ENCODE data around the gene ESYT3. TPM values are rescaled to one million over a fixed set of nuclear protein-coding genes. Genes with fewer than 3 reads are reported as not detected.
"Not testable (repeated sequence)": the region's sequence is repeated elsewhere in the genome, so short reads cannot be mapped to it uniquely, and the experiment has no call there.

The ESYT3 gene
- polyA plus RNA-seq, 4 donors: 0.75 to 2.2 (median 1.6) TPM

DNA sequence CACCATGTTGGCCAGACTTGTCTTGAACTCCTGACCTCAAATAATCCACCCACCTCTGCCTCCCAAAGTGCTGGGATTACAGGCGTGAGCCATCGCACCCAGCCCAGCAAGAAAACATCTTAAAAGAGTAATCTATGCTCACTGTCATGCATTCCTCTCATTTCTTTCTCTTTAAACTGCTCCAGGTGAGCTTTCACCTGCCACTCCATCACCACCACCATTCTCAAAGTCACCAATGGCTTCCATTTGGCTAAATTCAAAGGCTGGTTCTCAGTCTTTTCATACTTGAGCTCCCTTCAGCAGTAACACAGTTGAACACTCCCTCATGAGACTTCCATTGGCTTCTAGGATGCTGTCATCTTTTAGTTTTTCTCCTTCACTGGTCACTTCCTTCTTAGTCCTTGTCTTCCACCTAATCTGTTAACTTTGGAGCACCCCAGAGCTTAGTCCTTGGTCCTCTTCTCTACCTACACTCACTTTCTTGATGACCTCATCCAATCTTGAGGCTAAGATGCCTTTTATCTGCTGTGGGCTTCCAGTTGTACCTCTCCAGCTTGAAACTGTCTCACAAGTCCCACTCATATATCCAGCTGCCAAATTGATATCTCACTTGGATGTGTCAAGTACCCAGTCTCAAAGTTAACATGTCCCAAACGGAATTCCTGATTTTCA is 27.0 kb upstream of the ESYT3 start:
- DNase-seq (ENCODE audit: low read depth in 4 of 4, low spot score in 2 of 4): no peak

DNA sequence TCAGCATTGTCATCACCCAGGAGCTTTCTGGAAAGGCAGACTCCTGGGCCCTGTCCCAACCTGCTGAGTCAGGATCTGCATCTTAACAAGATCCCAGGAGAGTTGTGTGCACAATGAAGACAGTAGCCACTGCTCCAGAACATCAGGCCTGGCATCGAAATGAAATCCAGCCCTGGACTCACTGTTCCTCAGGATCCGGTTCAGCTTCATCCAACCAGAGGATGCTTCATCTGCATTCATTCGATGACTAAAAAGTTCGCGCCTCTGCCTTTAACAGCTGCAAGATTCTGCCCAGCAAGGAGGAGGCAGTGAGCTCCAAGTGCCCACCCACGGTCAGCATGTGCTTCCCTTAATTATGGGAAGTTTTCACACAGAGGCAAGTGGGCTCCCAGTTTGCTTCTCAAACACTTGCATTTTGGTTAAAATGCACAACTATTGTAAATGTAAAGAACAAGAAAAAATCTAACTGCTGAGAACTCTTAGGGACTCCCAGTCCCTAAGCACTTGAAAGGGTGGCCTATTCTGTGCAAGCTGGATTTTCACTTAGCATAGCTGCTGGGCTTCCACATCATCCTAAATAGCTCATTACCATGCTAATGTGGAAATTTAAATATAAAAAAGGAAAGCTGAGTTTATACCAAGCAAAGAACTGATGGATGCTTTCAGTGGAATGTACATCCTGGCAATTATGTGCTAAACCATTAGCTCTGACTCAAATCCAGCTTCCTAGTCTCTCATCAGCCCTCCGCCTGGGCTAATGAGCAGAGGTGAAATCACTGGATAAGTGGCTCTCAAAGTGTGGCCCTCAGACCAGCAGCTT is 25.5 kb upstream of the ESYT3 start:
- no peak for DNase-seq (ENCODE audit: low read depth in 4 of 4, low spot score in 2 of 4)

DNA sequence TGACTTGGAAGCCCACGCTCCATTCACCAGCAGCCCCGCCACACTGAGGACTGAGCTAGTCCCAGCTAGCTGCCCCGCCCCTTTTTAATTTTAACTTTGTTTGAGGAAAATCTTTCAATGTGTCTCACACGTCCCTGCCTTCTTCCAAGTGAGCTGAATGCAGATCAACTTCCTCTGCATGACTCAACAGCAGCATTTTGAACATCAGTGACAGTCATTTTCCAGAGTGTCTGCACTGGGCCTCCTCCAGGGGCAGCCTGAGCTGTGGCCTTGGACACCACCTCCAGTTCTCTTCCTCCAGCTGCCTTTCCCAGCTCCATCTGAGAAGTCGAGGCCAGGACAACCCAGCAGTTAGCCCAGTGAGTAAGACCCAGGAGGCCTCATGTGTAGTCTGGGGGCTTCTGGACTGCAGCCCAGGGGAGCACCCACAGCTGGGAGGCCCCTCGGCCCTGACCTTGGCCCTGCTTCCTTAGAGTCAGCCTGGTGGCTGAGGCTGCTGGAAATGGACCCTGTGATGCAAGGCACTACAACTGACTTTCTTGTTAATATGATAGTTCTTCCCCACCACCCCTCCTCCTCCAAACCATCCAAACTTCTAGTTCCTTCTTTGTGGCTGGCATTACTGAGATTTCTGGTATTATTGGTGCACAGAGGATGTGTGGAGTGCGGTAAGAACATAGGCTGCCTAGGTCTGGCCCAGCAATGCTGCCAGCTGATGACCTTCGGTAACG is 21.4 kb upstream of the ESYT3 start:
- DNase-seq (ENCODE audit: low read depth in 4 of 4, low spot score in 2 of 4): no peak

DNA sequence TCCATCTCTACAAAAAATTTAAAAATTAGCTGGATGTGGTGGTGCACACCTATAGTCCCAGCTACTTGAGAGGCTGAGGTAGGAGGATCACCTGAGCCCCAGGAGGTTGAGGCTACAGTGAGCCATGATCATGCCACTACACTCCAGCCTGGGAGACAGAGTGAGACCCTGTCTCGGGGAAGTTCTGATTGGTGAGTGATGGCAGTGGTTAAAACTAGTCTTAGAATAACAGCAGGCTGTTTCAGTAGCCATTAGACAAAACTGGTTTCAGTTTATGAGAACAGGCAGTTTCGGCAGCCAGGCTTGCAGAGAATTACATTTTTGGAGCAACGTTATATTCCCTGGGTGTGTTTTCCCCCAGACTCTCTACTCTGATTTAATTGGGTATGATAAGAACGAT is 18.2 kb upstream of the ESYT3 start:
- not testable (repeated sequence) for DNase-seq (ENCODE audit: low read depth in 4 of 4, low spot score in 2 of 4)

DNA sequence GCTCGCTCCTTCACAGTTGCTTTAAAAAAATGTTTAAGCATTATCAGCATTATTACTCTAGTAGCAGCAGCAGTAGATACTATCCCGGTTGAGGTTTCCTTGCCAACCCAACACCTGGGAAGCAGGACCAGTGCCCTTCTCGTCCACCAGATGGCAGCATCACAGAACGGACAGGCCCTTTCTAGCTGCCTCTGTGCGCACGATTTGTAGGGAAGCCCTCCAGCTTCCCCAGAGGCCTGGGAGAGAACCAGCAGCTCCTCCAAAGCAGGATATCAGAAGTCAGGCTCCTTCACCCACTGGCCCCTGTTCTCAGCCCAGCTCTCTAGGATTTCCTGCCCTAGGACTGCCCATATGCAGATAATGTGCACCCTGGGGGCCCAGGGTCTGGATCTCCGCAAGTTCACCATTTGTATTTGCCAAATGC is 16.8 kb upstream of the ESYT3 start:
- peak in 3 of 4 donors; percentile 55 to 80 (median 57) for DNase-seq (ENCODE audit: low read depth in 4 of 4, low spot score in 2 of 4)

DNA sequence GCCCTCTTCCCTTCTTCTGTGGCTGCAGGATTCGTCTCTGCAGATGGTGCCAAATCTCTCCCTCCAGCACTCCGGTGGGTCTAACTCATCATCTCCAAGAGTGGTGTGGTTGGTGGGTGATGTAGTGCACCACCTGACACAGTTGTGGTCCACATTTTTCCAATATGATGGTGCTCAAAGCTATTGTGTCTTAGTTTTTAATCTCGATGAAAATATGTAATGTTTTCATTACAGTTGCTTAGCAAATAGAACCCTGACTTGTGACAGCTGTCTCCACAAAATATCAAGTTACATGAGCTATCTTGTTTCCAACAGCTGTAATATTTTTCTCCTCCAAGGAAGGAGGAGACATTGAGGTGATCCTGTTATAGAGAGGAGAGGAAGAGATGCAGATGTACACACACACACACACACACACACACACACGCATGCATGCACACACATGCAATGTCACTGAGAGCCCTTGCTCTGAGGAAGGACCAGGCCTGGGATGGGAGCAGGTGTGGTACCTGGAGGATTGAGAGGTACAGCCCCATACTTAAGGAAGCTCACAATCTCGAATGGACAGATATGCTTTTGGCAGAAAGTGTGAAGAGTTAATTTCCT is 15.7 kb upstream of the ESYT3 start:
- no peak for DNase-seq (ENCODE audit: low read depth in 4 of 4, low spot score in 2 of 4)

DNA sequence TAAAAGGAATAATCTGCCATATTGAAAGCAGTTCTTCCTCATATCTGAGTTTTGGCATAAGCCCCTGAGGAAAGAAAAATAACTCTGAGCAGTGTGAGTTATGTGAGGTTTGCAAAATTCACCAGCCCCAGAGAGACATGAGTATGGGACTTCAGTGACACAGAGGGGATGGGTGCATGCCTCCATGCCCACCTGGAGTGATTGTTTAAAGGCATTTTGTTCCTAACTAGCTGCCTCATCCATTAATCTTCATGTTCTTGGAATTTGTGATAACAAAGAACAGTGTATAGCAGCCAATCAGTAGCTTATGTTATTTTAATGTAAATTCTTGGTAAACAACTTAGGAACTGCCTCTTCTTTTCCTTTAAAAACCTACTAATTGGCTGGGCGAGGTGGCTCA is 11.1 kb upstream of the ESYT3 start:
- no peak for DNase-seq (ENCODE audit: low read depth in 4 of 4, low spot score in 2 of 4)

DNA sequence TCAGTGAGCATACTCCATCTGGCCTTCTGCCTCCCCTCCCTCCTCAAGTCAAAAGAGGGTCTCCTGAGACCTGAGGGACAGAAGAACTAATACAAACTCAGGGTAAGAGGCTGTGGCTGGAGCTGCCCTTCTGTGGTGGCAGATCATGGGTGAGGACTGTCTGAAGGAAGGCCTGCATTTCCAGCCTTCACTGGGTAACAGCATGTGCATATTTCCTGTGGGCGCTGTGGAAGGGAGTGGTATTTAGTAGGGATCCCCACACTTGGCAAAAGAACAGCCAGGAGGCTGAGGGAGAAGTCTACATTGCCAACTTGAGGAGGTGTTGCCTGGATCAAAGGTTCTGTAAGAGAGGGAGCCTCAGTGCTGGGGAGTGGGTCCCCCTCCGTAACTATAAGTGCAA is 10.1 kb upstream of the ESYT3 start:
- DNase-seq (ENCODE audit: low read depth in 4 of 4, low spot score in 2 of 4): no peak

DNA sequence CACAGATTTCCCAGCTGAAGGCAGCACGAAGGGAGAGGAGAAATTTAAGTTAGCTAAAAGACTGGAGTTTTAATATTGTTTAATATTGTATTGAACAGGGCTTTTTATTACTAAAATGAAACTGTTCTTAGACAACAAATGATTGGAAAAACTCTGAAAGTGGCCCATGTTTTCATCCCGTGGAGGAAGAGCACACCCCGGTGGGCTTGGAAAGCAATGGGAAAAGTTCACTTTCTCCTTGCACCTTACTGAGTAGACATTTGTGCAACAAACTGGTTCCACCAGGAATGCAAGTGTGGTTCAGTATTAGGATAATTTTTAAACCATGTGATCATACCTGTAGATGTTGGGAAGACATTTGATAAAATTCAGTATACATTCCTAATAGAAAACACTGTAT is 8.2 kb upstream of the ESYT3 start:
- DNase-seq (ENCODE audit: low read depth in 4 of 4, low spot score in 2 of 4): no peak

DNA sequence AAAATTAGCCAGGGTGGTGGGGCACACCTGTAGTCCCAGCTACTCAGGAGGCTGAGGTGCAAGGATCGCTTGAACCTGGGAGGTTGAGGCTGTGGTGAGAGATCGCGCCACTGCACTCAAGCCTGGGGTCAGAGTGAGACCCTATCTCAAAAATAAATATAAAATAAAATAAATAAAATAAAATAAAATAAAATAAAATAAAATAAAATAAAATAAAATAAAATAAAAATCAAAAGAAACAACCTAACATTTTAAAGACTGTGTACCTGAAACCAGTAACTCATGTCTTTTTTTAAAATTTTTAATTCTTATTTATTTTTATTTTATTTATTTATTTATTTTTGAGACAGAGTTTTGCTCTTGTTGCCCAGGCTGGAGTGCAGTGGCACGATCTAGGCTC is 7.7 kb upstream of the ESYT3 start:
- DNase-seq (ENCODE audit: low read depth in 4 of 4, low spot score in 2 of 4): not testable (repeated sequence)

DNA sequence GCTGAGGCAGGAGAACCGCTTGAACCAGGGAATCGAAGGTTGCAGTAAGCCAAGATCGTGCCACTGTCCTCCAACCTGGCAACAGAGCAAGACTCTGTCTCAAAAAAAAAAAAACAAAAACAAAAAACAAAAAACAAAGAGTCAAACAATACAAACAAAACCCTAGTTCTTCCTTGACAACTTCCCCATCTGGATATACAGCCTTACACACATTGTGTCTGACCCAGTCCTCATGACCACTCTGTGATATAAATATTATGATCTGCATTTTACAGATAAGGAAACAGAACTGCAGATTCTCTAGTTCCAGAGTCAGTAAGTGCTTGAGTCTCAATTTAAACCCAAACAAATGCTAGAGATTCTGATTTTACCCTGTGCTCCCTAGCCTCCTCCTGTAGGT is 4.8 kb upstream of the ESYT3 start:
- no peak for DNase-seq (ENCODE audit: low read depth in 4 of 4, low spot score in 2 of 4)

DNA sequence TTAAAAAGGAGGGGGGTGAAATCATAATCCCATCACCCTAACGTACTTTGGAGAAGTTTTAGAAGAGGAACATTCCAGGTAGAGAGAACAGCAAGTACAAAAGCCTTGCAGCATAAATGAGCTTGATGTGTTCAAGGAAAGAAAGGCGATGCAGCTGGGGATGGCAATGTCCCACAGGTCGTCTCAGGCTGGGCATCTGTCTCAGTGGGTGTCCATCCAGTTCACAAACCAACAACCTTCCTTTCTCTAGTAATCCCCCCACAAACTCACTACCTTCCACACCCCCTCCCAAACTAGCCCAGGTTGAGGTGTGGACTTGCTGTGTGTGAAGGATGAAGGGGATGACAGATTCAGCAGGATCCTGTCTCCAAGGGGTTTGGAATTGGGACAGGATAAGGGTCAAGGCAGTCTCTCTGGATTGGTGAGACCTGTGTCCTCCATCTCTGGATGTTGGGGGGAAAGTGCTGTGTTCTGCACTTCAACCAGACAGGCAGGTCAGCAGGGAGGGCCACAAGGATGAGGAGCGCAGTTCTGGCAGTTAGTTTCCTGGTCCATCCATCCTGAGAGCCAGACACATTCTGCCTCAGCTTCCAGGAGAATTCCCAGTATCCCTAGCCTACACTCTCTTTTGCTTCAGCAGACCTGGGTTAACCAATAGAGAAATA is 1.7 kb upstream of the ESYT3 start:
- DNase-seq (ENCODE audit: low read depth in 4 of 4, low spot score in 2 of 4): no peak

DNA sequence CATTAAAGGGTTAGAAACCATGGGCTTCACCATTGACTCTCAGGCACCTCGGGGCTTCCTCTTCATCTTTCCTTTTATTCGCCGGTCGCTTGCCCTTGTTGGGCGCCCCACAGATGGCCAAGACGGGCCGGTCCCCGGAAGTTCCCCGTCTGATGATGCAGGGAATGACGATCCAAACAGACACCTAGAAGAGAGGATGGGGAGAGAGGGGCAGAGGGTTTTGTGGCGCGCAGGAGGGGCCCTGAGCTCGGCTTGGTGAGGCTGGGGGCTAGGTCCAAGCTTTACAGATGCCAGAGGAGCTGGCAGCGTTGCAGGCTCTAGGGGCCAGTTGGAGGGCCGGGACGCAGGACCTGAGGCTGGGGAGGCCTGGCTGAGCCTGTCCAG is 532 bp upstream of the ESYT3 start:
- DNase-seq (ENCODE audit: low read depth in 4 of 4, low spot score in 2 of 4): no peak

DNA sequence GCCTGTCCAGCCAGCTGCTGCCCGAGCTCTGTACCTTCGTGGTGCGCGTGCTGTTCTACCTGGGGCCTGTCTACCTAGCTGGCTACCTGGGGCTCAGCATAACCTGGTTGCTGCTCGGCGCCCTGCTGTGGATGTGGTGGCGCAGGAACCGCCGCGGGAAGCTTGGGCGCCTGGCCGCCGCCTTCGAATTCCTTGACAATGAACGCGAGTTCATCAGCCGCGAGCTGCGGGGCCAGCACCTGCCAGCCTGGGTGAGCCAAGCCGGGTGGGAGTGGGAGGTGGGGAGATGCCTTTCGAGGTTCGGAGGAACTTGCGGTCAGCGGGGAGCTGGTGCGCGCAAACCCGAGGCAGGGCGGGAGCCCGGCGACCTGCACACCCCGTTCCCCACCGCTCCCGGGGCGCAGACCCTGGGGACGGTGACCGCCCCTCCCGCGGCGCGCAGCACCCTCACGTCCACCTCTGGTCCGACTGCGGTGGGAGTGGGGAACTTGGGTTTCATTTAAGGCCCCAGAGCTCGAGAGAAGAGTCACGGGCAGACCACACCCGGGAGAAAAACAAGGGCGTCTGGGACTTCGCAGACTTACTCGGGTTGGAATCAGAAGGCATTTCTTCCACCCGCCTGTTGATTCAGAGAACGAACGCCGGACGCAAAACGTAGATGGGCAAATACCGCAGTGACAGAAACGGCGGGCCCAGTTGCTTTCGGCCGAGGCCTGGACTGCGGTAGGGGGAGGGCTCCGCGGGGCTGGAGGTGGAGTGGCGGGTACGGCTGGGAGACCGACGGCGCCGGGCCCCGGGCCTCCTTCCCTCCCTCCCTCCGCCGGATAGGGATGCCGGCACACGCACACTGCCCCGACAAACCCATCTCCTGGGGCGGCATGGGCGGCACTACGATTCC is 708 bp downstream of the ESYT3 start:
- DNase-seq (ENCODE audit: low read depth in 4 of 4, low spot score in 2 of 4): no peak

DNA sequence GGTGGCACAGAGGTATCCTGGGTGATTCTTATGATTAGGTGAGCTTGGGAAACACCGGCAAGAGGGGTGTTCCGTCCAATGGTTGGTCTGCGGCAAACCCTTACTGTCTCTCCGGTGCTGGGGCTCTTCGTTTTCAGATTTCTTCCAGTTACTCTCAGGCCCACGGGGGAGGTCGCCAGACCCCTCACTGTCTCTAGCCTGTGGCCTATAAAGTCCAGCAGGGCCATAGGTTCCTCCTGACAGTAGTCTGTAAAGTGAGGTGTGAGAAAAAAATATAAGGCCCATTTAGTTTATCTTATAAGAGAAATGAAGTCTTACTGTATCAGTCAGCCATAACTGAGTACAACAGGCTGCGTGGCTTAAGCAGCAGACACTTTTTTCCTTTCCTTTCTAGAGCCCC is 1.4 kb downstream of the ESYT3 start:
- DNase-seq (ENCODE audit: low read depth in 4 of 4, low spot score in 2 of 4): no peak

DNA sequence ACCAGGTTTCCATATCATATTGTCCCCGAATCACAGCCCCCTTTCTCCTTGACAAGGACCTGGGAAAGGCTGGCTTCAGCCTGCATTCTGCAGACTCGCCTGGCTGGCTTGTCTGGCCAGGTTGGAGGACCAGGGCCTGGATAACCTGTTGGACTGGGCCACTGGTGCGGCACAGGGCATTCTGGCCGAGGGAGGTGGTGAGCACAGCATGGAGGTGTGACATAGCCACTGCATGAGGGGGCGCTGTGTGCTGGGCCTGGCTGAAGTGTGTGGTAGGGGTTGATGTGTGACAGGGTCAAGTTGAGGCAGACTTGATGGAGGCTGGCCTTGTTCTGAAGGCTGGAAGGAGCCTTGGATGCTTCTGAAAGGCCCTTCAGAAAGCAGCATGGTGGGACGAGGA is 2.9 kb downstream of the ESYT3 start:
- no peak for DNase-seq (ENCODE audit: low read depth in 4 of 4, low spot score in 2 of 4)

DNA sequence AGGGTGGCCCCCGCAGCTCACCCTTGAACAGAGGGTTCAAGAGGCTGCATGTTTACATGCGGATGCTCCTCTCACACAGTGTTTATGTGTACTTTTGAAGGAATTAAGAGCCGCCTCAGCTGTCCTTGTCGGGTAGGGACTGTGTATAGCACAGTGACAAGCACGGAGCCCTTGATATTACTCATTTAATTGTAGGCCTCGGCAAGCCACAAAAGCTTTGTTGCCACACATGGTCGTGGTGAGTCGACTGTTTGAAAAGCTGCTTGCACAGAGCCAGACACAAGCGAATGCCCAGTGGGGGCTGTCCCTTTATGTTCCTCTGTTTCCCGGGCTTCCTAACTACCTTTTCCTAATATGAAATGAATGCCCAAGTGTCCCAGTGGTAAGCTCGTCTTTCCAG is 4.5 kb downstream of the ESYT3 start:
- DNase-seq (ENCODE audit: low read depth in 4 of 4, low spot score in 2 of 4): no peak

DNA sequence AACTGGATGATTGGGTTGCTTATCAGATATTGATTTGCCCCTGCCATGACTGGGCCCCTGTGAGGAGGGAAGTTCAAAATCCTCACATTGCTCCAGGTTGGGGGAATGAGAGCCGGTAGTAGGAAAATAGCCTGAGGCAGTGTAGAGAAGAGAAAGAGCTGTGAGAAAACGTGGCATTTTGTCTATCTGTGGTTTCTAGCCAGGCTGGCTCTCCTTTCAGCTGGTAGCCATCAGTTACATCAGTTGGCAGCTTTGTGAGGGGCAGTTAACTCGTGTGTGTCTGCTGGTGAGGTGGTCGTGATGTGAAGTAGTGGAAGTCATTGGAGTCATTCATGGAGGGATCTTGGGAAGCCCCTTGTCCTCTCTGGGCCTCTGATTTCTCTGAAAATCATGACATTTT is 5.2 kb downstream of the ESYT3 start:
- DNase-seq (ENCODE audit: low read depth in 4 of 4, low spot score in 2 of 4): no peak

DNA sequence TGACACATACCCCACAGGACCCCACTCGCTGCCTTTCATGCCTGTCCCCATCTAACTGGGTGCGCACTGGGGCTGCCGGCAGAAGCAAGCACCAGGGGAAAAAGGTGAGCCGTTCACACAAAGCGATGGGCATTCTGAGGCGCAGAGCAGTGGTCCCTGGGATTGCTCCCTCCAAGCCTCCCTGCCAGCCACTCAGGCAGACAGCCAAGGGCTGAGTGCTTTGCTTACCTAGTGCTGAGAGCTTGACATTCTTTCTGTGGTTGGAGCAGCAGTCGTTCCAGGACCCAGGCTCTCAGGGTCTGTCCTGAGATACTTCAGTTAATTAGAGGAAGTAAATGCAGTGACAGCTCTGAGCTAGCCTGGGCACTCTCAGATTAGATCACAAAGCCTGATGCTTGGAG is 5.7 kb downstream of the ESYT3 start:
- no peak for DNase-seq (ENCODE audit: low read depth in 4 of 4, low spot score in 2 of 4)

DNA sequence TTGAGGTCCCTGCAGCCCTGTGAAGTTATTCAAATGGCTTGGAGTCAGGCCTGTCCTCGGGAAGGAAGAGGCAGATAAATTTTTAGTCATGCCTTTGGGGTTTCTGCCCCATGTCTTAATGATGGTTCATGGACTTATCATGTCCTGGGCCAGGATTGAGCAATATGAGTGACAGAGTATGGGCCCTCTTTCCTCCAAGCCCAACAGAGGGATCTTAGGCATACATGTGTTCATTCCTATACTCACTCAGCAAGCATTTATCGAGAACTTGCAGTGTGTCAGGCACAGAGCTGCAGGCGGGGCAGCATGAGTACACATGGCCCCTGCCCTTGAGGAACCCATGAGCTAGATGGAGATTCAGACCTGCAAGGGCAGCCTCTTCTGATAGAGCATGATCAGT is 6.2 kb downstream of the ESYT3 start:
- no peak for DNase-seq (ENCODE audit: low read depth in 4 of 4, low spot score in 2 of 4)

Measured in left renal cortex interstitium (tissue), 4 donors.